ENCODE data around the gene HEXIM2. TPM values are rescaled to one million over a fixed set of nuclear protein-coding genes. Genes with fewer than 3 reads are reported as not detected.

Gene HEXIM2
- total and polyA plus RNA-seq, 2 of the 4 experiments (the other 2 are of a cell fraction) = 4.5 to 6.1 TPM

GRCh38 chr17:45117334-45117733 lies 44.3 kb upstream of the HEXIM2 start:
- no peak overlapping the region for H2BK120ac ChIP-seq (ENCODE audit: low read depth, low read length)
- no peaks in the 10 kb centered on the region for H4K20me1 ChIP-seq (ENCODE audit: insufficient read depth, low read length)
- TF ChIP-seq RCOR1 (IDR thresholded peaks at IDR 0.05; ENCODE audit: insufficient replicate concordance, low read length) (no peak), MAZ (IDR thresholded peaks at IDR 0.05; ENCODE audit: borderline replicate concordance, low read depth, low read length) (no peak), MAFK (IDR thresholded peaks at IDR 0.05; ENCODE audit: low read depth, low read length) (no peak), USF2 (IDR thresholded peaks at IDR 0.05; ENCODE audit: low read depth, low read length) (no peak), RFX5 (IDR thresholded peaks at IDR 0.05; ENCODE audit: low read depth, low read length) (no peak), NFE2L2 (IDR thresholded peaks at IDR 0.05; ENCODE audit: low read depth, low read length) (no peak), BHLHE40 (IDR thresholded peaks at IDR 0.05; ENCODE audit: low read depth, low read length) (no peak), MXI1 (IDR thresholded peaks at IDR 0.05; ENCODE audit: borderline replicate concordance, low read depth, low read length) (no peak)
- TF ChIP-seq, protein P1, sequence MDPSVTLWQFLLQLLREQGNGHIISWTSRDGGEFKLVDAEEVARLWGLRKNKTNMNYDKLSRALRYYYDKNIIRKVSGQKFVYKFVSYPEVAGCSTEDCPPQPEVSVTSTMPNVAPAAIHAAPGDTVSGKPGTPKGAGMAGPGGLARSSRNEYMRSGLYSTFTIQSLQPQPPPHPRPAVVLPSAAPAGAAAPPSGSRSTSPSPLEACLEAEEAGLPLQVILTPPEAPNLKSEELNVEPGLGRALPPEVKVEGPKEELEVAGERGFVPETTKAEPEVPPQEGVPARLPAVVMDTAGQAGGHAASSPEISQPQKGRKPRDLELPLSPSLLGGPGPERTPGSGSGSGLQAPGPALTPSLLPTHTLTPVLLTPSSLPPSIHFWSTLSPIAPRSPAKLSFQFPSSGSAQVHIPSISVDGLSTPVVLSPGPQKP (IDR thresholded peaks at IDR 0.05; ENCODE audit: borderline replicate concordance, low read depth, low read length) = no peak
- H4K5ac ChIP-seq (ENCODE audit: low read depth, low read length) = no peak overlapping the region
- no peak overlapping the region for H4K91ac ChIP-seq (ENCODE audit: insufficient read depth, low read depth, low read length)
- H3K9me3 ChIP-seq (ENCODE audit: control insufficient read depth, insufficient read depth, low read length) = no peaks in the 10 kb centered on the region
- no peak overlapping the region for H3K4me2 ChIP-seq (ENCODE audit: low read depth, low read length)
- intact Hi-C loops (cut with micrococcal nuclease) (no loop called here), in situ Hi-C loops (cut with MboI; ENCODE audit: low sequenced_read_pairs) (no loop called here), dilution Hi-C loops (cut with HindIII; ENCODE audit: low sequenced_read_pairs, unreplicated experiment) (no loop called here)
- H3K9ac ChIP-seq (ENCODE audit: low read depth, low read length) = no peak overlapping the region
- H2AFZ ChIP-seq (replicated peaks; ENCODE audit: low read length, poor library complexity) = no peak overlapping the region
- no peak overlapping the region for H4K8ac ChIP-seq (ENCODE audit: low read depth in 2 of 2, low read length in 2 of 2)
- H3K18ac ChIP-seq (ENCODE audit: low read depth, low read length) = no peak overlapping the region
- H2AK5ac ChIP-seq (ENCODE audit: low read depth, low read length) = no peak overlapping the region
- H3K4me1 ChIP-seq (ENCODE audit: control insufficient read depth, insufficient read depth, low read length) = peaks cover 8% of the 10 kb centered on the region; the same call in 1 of the 2 replicates
- no peak for ATAC-seq (ENCODE audit: low read depth)
- no peak overlapping the region for H3K4ac ChIP-seq (ENCODE audit: low read depth, low read length)
- H2BK20ac ChIP-seq (ENCODE audit: low read depth, low read length) = no peak overlapping the region
- H2BK5ac ChIP-seq (ENCODE audit: low read depth, low read length, poor library complexity, severe bottlenecking) = no peak overlapping the region
- H2AK9ac ChIP-seq (replicated peaks; ENCODE audit: low read depth, low read length, poor library complexity) = no peak overlapping the region
- H3K27me3 ChIP-seq (ENCODE audit: control insufficient read depth, insufficient read depth, low read length) = no peaks in the 10 kb centered on the region
- H3K79me1 ChIP-seq (ENCODE audit: low read depth in 1 of 2, low read length in 2 of 2) = peaks cover 6 to 11% of the 10 kb centered on the region in 2 experiments; a peak in 3 of 4 replicates
- no TSS peak for BruUV-seq (replicated peaks)
- no peak overlapping the region for H2BK15ac ChIP-seq (ENCODE audit: low read depth, low read length)
- CTCF ChIA-PET = interaction anchor here (1.5 kb wide), 1 partner anchor 18 kb away, joined by 7 read pairs; the partner anchor contains the start of gene ACBD4
- WGBS, 2 experiments (ENCODE audit: extremely low coverage in 2 of 2, insufficient read length in 1 of 2) = no CpG with 5 or more reads among the region's 4 CpGs
- H3K9me1 ChIP-seq (ENCODE audit: insufficient read depth, low read length) = 0 out of 2 replicates have a peak, but pooled peaks cover 3% of the 10 kb centered on the region
- DNase-seq = no peak
- no peak overlapping the region for H3K56ac ChIP-seq (ENCODE audit: extremely low read depth, insufficient read depth, low read length)
- H3K23ac ChIP-seq (ENCODE audit: low read depth, low read length) = no peak overlapping the region
- H3K27ac ChIP-seq (ENCODE audit: insufficient read depth, low read length) = no peak overlapping the region
- no peak overlapping the region for H3K14ac ChIP-seq (replicated peaks; ENCODE audit: low read depth, low read length)
- POLR2A ChIA-PET (ENCODE audit: unreplicated experiment) = no interaction called here
- peaks cover 40% of the 10 kb centered on the region for H3K36me3 ChIP-seq (ENCODE audit: control insufficient read depth, insufficient read depth, low read length)
- H3K4me3 ChIP-seq (ENCODE audit: insufficient read depth, low read depth, low read length) = no peak overlapping the region

All from IMR-90 (cell line).